ENCODE measurements around the gene SKIC2. TPM values are rescaled to one million over a fixed set of nuclear protein-coding genes. Genes with fewer than 3 reads are reported as not detected.
"Not testable (repeated sequence)": the region's sequence is repeated elsewhere in the genome, so short reads cannot be mapped to it uniquely, and the experiment has no call there.

The SKIC2 gene
- total and polyA plus RNA-seq, 2 donors (not counting 3 experiments of a cell fraction or from before 2014, with no cell fraction given): 52.8 to 76.7 TPM

DNA sequence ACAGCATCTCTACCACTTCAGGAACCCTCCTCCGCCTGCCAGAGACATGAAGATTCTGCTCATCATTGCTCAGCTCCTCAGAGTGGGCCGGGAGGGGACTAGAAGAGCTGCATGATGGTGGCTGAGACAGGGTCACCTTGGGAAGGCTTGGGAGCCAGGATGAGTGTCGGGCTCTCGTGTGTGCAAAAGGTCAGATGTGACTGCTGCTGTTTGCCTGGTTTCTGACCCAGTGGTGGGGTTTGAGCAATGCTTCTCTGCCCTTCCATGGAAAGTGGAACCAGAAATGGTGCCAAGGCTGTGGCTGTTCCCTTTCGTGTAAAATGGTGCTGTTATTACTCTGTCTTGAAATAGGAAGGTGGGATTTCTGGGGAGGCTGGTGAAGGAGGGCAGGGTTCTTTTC lies 54.8 kb downstream of the SKIC2 start:
- H3K4me1 ChIP-seq (ENCODE audit: control insufficient read depth, extremely low read depth, insufficient read depth, low read length); dilution Hi-C loops (cut with MboI; ENCODE audit: extremely low pct_ligation_motif_present, low sequenced_read_pairs); CTCF ChIA-PET; H3K4me3 ChIP-seq (replicated peaks in 1 of 3; ENCODE audit: insufficient read depth in 1 of 3, low read depth in 1 of 3, low read length in 3 of 3); intact Hi-C loops (cut with micrococcal nuclease); POLR2A ChIA-PET; H4K20me1 ChIP-seq (replicated peaks; ENCODE audit: control insufficient read depth, extremely low read depth, insufficient read depth, low read length); H3K27ac ChIP-seq (ENCODE audit: insufficient read depth, low read depth, low read length); FAIRE-seq; H3K9me1 ChIP-seq (replicated peaks; ENCODE audit: control insufficient read depth, extremely low read depth, insufficient read depth, low read length); H3K36me3 ChIP-seq (ENCODE audit: control insufficient read depth in 2 of 2, extremely low read depth in 1 of 2, insufficient read depth in 2 of 2, low read length in 2 of 2); BruUV-seq (replicated peaks); H3K4me2 ChIP-seq (ENCODE audit: insufficient read depth, low read length); H3K9ac ChIP-seq (replicated peaks; ENCODE audit: extremely low read depth, insufficient read depth, low read length); H2AFZ ChIP-seq (ENCODE audit: low read depth, low read length); H3K9me3 ChIP-seq (replicated peaks; ENCODE audit: control insufficient read depth, insufficient read depth, low read length); DNase-seq (ENCODE audit: low read depth, low spot score); H3K79me2 ChIP-seq (ENCODE audit: control insufficient read depth, insufficient read depth, low read length); H3K27me3 ChIP-seq (ENCODE audit: control insufficient read depth in 2 of 2, insufficient read depth in 2 of 2, low read length in 2 of 2): not testable (repeated sequence)

DNA sequence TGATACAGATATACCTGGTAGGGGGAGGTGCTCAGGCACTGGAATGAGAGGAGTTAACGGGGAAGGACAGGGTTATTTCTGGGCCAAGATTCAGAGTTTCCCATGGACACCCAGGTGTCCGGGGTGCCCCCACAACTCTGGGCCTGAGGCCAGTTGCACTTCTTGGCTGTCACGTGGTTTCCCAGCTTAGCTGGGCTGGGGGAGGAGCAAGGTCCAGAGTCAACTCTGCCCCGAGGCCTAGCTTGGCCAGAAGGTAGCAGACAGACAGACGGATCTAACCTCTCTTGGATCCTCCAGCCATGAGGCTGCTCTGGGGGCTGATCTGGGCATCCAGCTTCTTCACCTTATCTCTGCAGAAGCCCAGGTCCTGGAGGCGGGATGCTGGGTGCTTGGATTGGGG lies 55.6 kb downstream of the SKIC2 start, which contains the start of gene C4B:
TSS of gene C4B (plus strand) at position 249 of the 400 bp plus-strand sequence. CDS start at position 300, 51 bp downstream.
- POLR2A ChIA-PET; FAIRE-seq; BruUV-seq (replicated peaks): not testable (repeated sequence)

More for the DNA sequence above, 55.6 kb downstream of the SKIC2 start, which contains the start of gene C4B:
- DNase-seq (ENCODE audit: low read depth, low spot score); CTCF ChIA-PET; H3K36me3 ChIP-seq (ENCODE audit: control insufficient read depth in 2 of 2, extremely low read depth in 1 of 2, insufficient read depth in 2 of 2, low read length in 2 of 2); H3K27me3 ChIP-seq (ENCODE audit: control insufficient read depth in 2 of 2, insufficient read depth in 2 of 2, low read length in 2 of 2); H3K9ac ChIP-seq (replicated peaks; ENCODE audit: extremely low read depth, insufficient read depth, low read length); H3K9me3 ChIP-seq (replicated peaks; ENCODE audit: control insufficient read depth, insufficient read depth, low read length); intact Hi-C loops (cut with micrococcal nuclease); H4K20me1 ChIP-seq (replicated peaks; ENCODE audit: control insufficient read depth, extremely low read depth, insufficient read depth, low read length); H3K4me2 ChIP-seq (ENCODE audit: insufficient read depth, low read length); H3K79me2 ChIP-seq (ENCODE audit: control insufficient read depth, insufficient read depth, low read length); H3K27ac ChIP-seq (ENCODE audit: insufficient read depth, low read depth, low read length); H2AFZ ChIP-seq (ENCODE audit: low read depth, low read length); H3K4me3 ChIP-seq (replicated peaks in 1 of 3; ENCODE audit: insufficient read depth in 1 of 3, low read depth in 1 of 3, low read length in 3 of 3); H3K4me1 ChIP-seq (ENCODE audit: control insufficient read depth, extremely low read depth, insufficient read depth, low read length); dilution Hi-C loops (cut with MboI; ENCODE audit: extremely low pct_ligation_motif_present, low sequenced_read_pairs); H3K9me1 ChIP-seq (replicated peaks; ENCODE audit: control insufficient read depth, extremely low read depth, insufficient read depth, low read length): not testable (repeated sequence)

MicroRNAs within 50 kb of the gene (microRNA counts, 767-probe panel; counts per million panel counts)
- 723 counts per million, percentile 96 among the panel's probes with 10 or more counts for microRNA hsa-miR-1236

Small RNA genes within 50 kb of the gene (microRNA-seq; reads per million reads assigned to microRNA genes)
- not detected for gene MIR1236 (ENCODE audit: borderline number of aligned reads, borderline replicate concordance)

Small RNA genes within 50 kb of the gene (small RNA-seq; reads per million reads assigned to genes)
- not detected for gene AL645922.1 (ENCODE audit: insufficient read depth, insufficient read length, low read depth, low replicate concordance)

Other genes with a start within 250 kb of the SKIC2 start
Only the 30 nearest of the 35 such genes appear.
- gene DDAH2, start 229.9 kb upstream of the SKIC2 start, total RNA-seq: 109 and 116 TPM in 2 replicates
- 168 and 176 TPM in 2 replicates for gene DDAH2, start 229.9 kb upstream of the SKIC2 start, polyA plus RNA-seq
- gene CLIC1, start 222.6 kb upstream of the SKIC2 start, total RNA-seq: 535 and 543 TPM in 2 replicates
- gene CLIC1, start 222.6 kb upstream of the SKIC2 start, polyA plus RNA-seq: 569 and 578 TPM in 2 replicates
- gene MSH5, start 219.2 kb upstream of the SKIC2 start, total RNA-seq: 43.2 and 43.8 TPM in 2 replicates
- gene MSH5, start 219.2 kb upstream of the SKIC2 start, polyA plus RNA-seq: 24.5 and 27.1 TPM in 2 replicates
- gene SAPCD1, start 196.5 kb upstream of the SKIC2 start, total RNA-seq: 9.4 and 11.7 TPM in 2 replicates
- 1.6 and 3.0 TPM in 2 replicates for gene SAPCD1, start 196.5 kb upstream of the SKIC2 start, polyA plus RNA-seq
- gene VWA7, start 181.8 kb upstream of the SKIC2 start, total RNA-seq: 0.25 and 0.51 TPM in 2 replicates
- gene VWA7, start 181.8 kb upstream of the SKIC2 start, polyA plus RNA-seq: 0.11 and 0.21 TPM in 2 replicates
- gene VARS1, start 163.4 kb upstream of the SKIC2 start, total RNA-seq: 121 and 125 TPM in 2 replicates
- gene VARS1, start 163.4 kb upstream of the SKIC2 start, polyA plus RNA-seq: 36.5 and 37.4 TPM in 2 replicates
- gene LSM2, start 152.2 kb upstream of the SKIC2 start, total RNA-seq: 78.1 and 78.6 TPM in 2 replicates
- gene LSM2, start 152.2 kb upstream of the SKIC2 start, polyA plus RNA-seq: 86.0 and 95.5 TPM in 2 replicates
- 0.74 and 0.77 TPM in 2 replicates for gene HSPA1L, start 143.9 kb upstream of the SKIC2 start, total RNA-seq
- 0.32 and 0.35 TPM in 2 replicates for gene HSPA1L, start 143.9 kb upstream of the SKIC2 start, polyA plus RNA-seq
- gene HSPA1A, start 143.6 kb upstream of the SKIC2 start, total RNA-seq: 55.6 and 58.3 TPM in 2 replicates
- 56.0 and 57.2 TPM in 2 replicates for gene HSPA1A, start 143.6 kb upstream of the SKIC2 start, polyA plus RNA-seq
- gene HSPA1B, start 131.4 kb upstream of the SKIC2 start, total RNA-seq: 49.3 and 54.0 TPM in 2 replicates
- gene HSPA1B, start 131.4 kb upstream of the SKIC2 start, polyA plus RNA-seq: 27.1 and 31.7 TPM in 2 replicates
- gene NEU1, start 96.4 kb upstream of the SKIC2 start, total RNA-seq: 61.3 and 62.8 TPM in 2 replicates
- 111 and 115 TPM in 2 replicates for gene NEU1, start 96.4 kb upstream of the SKIC2 start, polyA plus RNA-seq
- gene SLC44A4, start 80.2 kb upstream of the SKIC2 start, total RNA-seq: 0.12 and 0.84 TPM in 2 replicates
- 0.75 and 1.1 TPM in 2 replicates for gene SLC44A4, start 80.2 kb upstream of the SKIC2 start, polyA plus RNA-seq
- 53.7 and 54.3 TPM in 2 replicates for gene EHMT2, start 61.5 kb upstream of the SKIC2 start, total RNA-seq
- gene EHMT2, start 61.5 kb upstream of the SKIC2 start, polyA plus RNA-seq: 53.3 and 56.4 TPM in 2 replicates
- gene ZBTB12, start 57.1 kb upstream of the SKIC2 start, total RNA-seq: 3.5 and 4.9 TPM in 2 replicates
- gene ZBTB12, start 57.1 kb upstream of the SKIC2 start, polyA plus RNA-seq: 2.8 and 2.9 TPM in 2 replicates
- gene C2, start 31.5 kb upstream of the SKIC2 start, total RNA-seq: 0.60 TPM in 1 of 2 replicates, not detected in the other
- gene C2, start 31.5 kb upstream of the SKIC2 start, polyA plus RNA-seq: not detected in 2 replicates
- gene CFB, start 13.1 kb upstream of the SKIC2 start, total RNA-seq: 0.51 and 1.5 TPM in 2 replicates
- gene CFB, start 13.1 kb upstream of the SKIC2 start, polyA plus RNA-seq: 0.87 and 1.0 TPM in 2 replicates
- gene NELFE, start 204 bp upstream of the SKIC2 start, total RNA-seq: 68.5 and 71.3 TPM in 2 replicates
- gene NELFE, start 204 bp upstream of the SKIC2 start, polyA plus RNA-seq: 50.5 and 55.8 TPM in 2 replicates
- gene DXO, start 13.0 kb downstream of the SKIC2 start, total RNA-seq: 18.0 and 20.7 TPM in 2 replicates
- 34.9 and 37.7 TPM in 2 replicates for gene DXO, start 13.0 kb downstream of the SKIC2 start, polyA plus RNA-seq
- gene C4A, start 22.9 kb downstream of the SKIC2 start, total RNA-seq: 4.1 and 5.2 TPM in 2 replicates
- gene C4A, start 22.9 kb downstream of the SKIC2 start, polyA plus RNA-seq: 4.4 and 5.7 TPM in 2 replicates
- gene C4B, start 55.6 kb downstream of the SKIC2 start, total RNA-seq: 6.3 and 6.5 TPM in 2 replicates
- 2.9 and 4.4 TPM in 2 replicates for gene C4B, start 55.6 kb downstream of the SKIC2 start, polyA plus RNA-seq
- 0.22 and 0.32 TPM in 2 replicates for gene CYP21A2, start 79.2 kb downstream of the SKIC2 start, total RNA-seq
- gene CYP21A2, start 79.2 kb downstream of the SKIC2 start, polyA plus RNA-seq: 0.06 and 0.46 TPM in 2 replicates
- gene TNXB, start 150.2 kb downstream of the SKIC2 start, total RNA-seq: 2.7 and 3.2 TPM in 2 replicates
- 0.24 and 0.47 TPM in 2 replicates for gene TNXB, start 150.2 kb downstream of the SKIC2 start, polyA plus RNA-seq
- gene ATF6B, start 169.1 kb downstream of the SKIC2 start, total RNA-seq: 102 and 106 TPM in 2 replicates
- 113 and 115 TPM in 2 replicates for gene ATF6B, start 169.1 kb downstream of the SKIC2 start, polyA plus RNA-seq
- 5.2 and 6.0 TPM in 2 replicates for gene FKBPL, start 171.1 kb downstream of the SKIC2 start, total RNA-seq
- gene FKBPL, start 171.1 kb downstream of the SKIC2 start, polyA plus RNA-seq: 3.4 and 3.5 TPM in 2 replicates
- gene PRRT1, start 192.8 kb downstream of the SKIC2 start, total RNA-seq: 0.76 and 1.3 TPM in 2 replicates
- gene PRRT1, start 192.8 kb downstream of the SKIC2 start, polyA plus RNA-seq: 0.38 and 0.55 TPM in 2 replicates
- 27.2 and 27.6 TPM in 2 replicates for gene PPT2, start 195.0 kb downstream of the SKIC2 start, total RNA-seq
- 44.6 and 47.3 TPM in 2 replicates for gene PPT2, start 195.0 kb downstream of the SKIC2 start, polyA plus RNA-seq
- gene EGFL8, start 205.4 kb downstream of the SKIC2 start, total RNA-seq: 12.6 and 13.6 TPM in 2 replicates
- gene EGFL8, start 205.4 kb downstream of the SKIC2 start, polyA plus RNA-seq: 9.0 and 9.8 TPM in 2 replicates
- gene AGPAT1, start 216.9 kb downstream of the SKIC2 start, total RNA-seq: 38.4 and 45.1 TPM in 2 replicates
- 132 and 151 TPM in 2 replicates for gene AGPAT1, start 216.9 kb downstream of the SKIC2 start, polyA plus RNA-seq
- 48.0 and 49.2 TPM in 2 replicates for gene RNF5, start 219.2 kb downstream of the SKIC2 start, total RNA-seq
- gene RNF5, start 219.2 kb downstream of the SKIC2 start, polyA plus RNA-seq: 96.0 and 100 TPM in 2 replicates
- gene AGER, start 225.1 kb downstream of the SKIC2 start, total RNA-seq: 12.0 and 18.5 TPM in 2 replicates
- 4.6 and 5.1 TPM in 2 replicates for gene AGER, start 225.1 kb downstream of the SKIC2 start, polyA plus RNA-seq